ENCODE results near the gene AZGP1.
"Not testable (repeated sequence)": the region's sequence is repeated elsewhere in the genome, so short reads cannot be mapped to it uniquely, and the experiment has no call there.

Gene AZGP1

GRCh38 chr7:99996755-99997544, 21.1 kb upstream of the AZGP1 start:
- DNase-seq = no peak

- no peak for DNase-seq
These were observed 19.0 kb upstream of the AZGP1 start for GRCh38 chr7:99994819-99995218.

GRCh38 chr7:99992330-99993038, 16.7 kb upstream of the AZGP1 start:
- no peak for DNase-seq

- DNase-seq = not testable (repeated sequence)
These were observed 15.7 kb upstream of the AZGP1 start for GRCh38 chr7:99991543-99991942.

- no peak for DNase-seq
These were observed 14.6 kb upstream of the AZGP1 start for GRCh38 chr7:99990460-99990852.

GRCh38 chr7:99987846-99988245, 12.0 kb upstream of the AZGP1 start:
- no peak for DNase-seq

GRCh38 chr7:99987306-99987705, 11.5 kb upstream of the AZGP1 start:
- not testable (repeated sequence) for DNase-seq

- DNase-seq = no peak
These were observed 8.8 kb upstream of the AZGP1 start for GRCh38 chr7:99984593-99984992.

- not testable (repeated sequence) for DNase-seq
These were observed 5.2 kb upstream of the AZGP1 start for GRCh38 chr7:99981066-99981465.

GRCh38 chr7:99980448-99980872, 4.6 kb upstream of the AZGP1 start:
- not testable (repeated sequence) for DNase-seq

- DNase-seq = peak; percentile 65
These were observed 4.0 kb upstream of the AZGP1 start for GRCh38 chr7:99979814-99980225.

- no peak for DNase-seq
These were observed 795 bp upstream of the AZGP1 start for GRCh38 chr7:99976626-99977025.

GRCh38 chr7:99974681-99975080, 1.1 kb downstream of the AZGP1 start:
- DNase-seq = no peak

- not testable (repeated sequence) for DNase-seq
These were observed 2.0 kb downstream of the AZGP1 start for GRCh38 chr7:99973817-99974216.

GRCh38 chr7:99971242-99971641, 4.6 kb downstream of the AZGP1 start:
- DNase-seq = no peak

GRCh38 chr7:99969813-99970212, 6.0 kb downstream of the AZGP1 start:
- not testable (repeated sequence) for DNase-seq

GRCh38 chr7:99969298-99969697, 6.5 kb downstream of the AZGP1 start:
- no peak for DNase-seq

GRCh38 chr7:99958564-99959227, 17.1 kb downstream of the AZGP1 start:
- DNase-seq = no peak

- DNase-seq = no peak
These were observed 20.6 kb downstream of the AZGP1 start for GRCh38 chr7:99955247-99955646.

GRCh38 chr7:99954643-99955042, 21.2 kb downstream of the AZGP1 start:
- DNase-seq = not testable (repeated sequence)

- no peak for DNase-seq
These were observed 22.2 kb downstream of the AZGP1 start for GRCh38 chr7:99953649-99954048.

GRCh38 chr7:99952649-99953048, 23.2 kb downstream of the AZGP1 start:
- not testable (repeated sequence) for DNase-seq

GRCh38 chr7:99950819-99951218, 25.0 kb downstream of the AZGP1 start:
- DNase-seq = not testable (repeated sequence)

Measured in NCI-H82 (cell line).